Muscle layer of duodenum (tissue), 2 donors: ENCODE results near the gene PDCL2.
"Not testable (repeated sequence)": the region's sequence is repeated elsewhere in the genome, so short reads cannot be mapped to it uniquely, and the experiment has no call there.

ENCODE experiments used
- H3K27ac ChIP-seq: one replicate; pipeline ENCODE4 v1.7.0; 2013; ENCODE audit warnings: mild to moderate bottlenecking, low read length
- H3K27me3 ChIP-seq: one replicate; pipeline ENCODE4 v1.7.0; 2013; ENCODE audit warnings: low read depth, mild to moderate bottlenecking, control low read depth, low read length
- H3K36me3 ChIP-seq, 2 donors: one replicate each; pipeline ENCODE4 v1.7.0; 2013; ENCODE audit warnings: low read length in 2 of 2, control low read depth in 1 of 2, mild to moderate bottlenecking in 1 of 2; ENCODE audit not compliant: insufficient read depth in 2 of 2, control insufficient read depth in 1 of 2
- H3K4me1 ChIP-seq, 2 donors: one replicate each; pipeline ENCODE4 v1.7.0; 2013; ENCODE audit warnings: low read length in 2 of 2, mild to moderate bottlenecking in 2 of 2, control low read depth in 1 of 2, moderate library complexity in 1 of 2; ENCODE audit not compliant: insufficient read depth in 2 of 2, control insufficient read depth in 1 of 2
- H3K4me3 ChIP-seq, 2 donors: one replicate each; pipeline ENCODE4 v1.7.0; 2013; ENCODE audit warnings: low read length in 2 of 2, low read depth in 1 of 2, mild to moderate bottlenecking in 1 of 2
- H3K9me3 ChIP-seq, 2 donors: one replicate each; pipeline ENCODE4 v1.7.0; 2013; ENCODE audit warnings: low read length in 2 of 2, control low read depth in 1 of 2, mild to moderate bottlenecking in 1 of 2; ENCODE audit not compliant: control insufficient read depth in 1 of 2
- donor health status: healthy.

PDCL2 gene

GRCh38 chr4:55582773-55583172 is 9.3 kb downstream of the PDCL2 start:
- H3K36me3 ChIP-seq, H3K4me1 ChIP-seq, H3K27me3 ChIP-seq, H3K4me3 ChIP-seq, H3K9me3 ChIP-seq, H3K27ac ChIP-seq: not testable (repeated sequence)

GRCh38 chr4:55578341-55579010 is 13.6 kb downstream of the PDCL2 start:
- H3K9me3 ChIP-seq: peaks cover 0 to 16% of the 10 kb centered on the region in 2 donors

GRCh38 chr4:55575513-55575912 is 16.5 kb downstream of the PDCL2 start:
- no peak overlapping the region for H3K27ac ChIP-seq
- no peaks in the 10 kb centered on the region for H3K4me1 ChIP-seq
- peaks cover 0 to 14% of the 10 kb centered on the region in 2 donors for H3K9me3 ChIP-seq

More at GRCh38 chr4:55578341-55579010, 13.6 kb downstream of the PDCL2 start:
- no peaks in the 10 kb centered on the region for H3K27me3 ChIP-seq
- H3K36me3 ChIP-seq: no peaks in the 10 kb centered on the region
- no peak overlapping the region for H3K27ac ChIP-seq
- H3K4me1 ChIP-seq: no peaks in the 10 kb centered on the region
- H3K4me3 ChIP-seq: no peak overlapping the region

GRCh38 chr4:55574252-55574651 is 17.8 kb downstream of the PDCL2 start:
- Histone ChIP-seq H3K4me1 (no peaks in the 10 kb centered on the region), H3K27ac (no peak overlapping the region), H3K27me3 (no peaks in the 10 kb centered on the region), H3K4me3 (no peak overlapping the region), H3K36me3 (no peaks in the 10 kb centered on the region), H3K9me3 (peaks cover 0 to 14% of the 10 kb centered on the region in 2 donors)

More at GRCh38 chr4:55575513-55575912, 16.5 kb downstream of the PDCL2 start:
- Histone ChIP-seq H3K36me3 (no peaks in the 10 kb centered on the region), H3K4me3 (no peak overlapping the region), H3K27me3 (no peaks in the 10 kb centered on the region)

DNA sequence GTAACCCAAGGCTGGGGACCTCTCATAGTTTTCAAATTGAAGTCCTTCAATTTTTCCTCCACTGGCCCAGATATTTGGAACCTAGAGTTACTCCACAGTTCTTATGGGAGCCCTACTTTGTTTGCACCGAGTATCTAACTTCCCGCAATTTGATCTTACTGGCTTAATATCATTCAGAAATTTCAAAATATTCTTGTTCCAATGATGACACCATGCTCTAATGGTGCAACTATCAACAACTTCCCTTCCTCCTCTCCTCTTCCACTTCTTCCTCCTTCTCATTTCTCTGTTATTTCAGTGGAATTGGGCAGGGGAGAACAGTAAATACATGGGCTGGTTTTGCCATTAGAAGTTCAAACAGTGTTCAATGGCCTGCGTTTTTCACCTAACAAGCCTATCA is 20.2 kb downstream of the PDCL2 start:
- Histone ChIP-seq H3K27me3 (no peaks in the 10 kb centered on the region), H3K4me3 (no peak overlapping the region), H3K4me1 (no peaks in the 10 kb centered on the region), H3K9me3 (peaks cover 0 to 9% of the 10 kb centered on the region in 2 donors), H3K27ac (no peak overlapping the region), H3K36me3 (no peaks in the 10 kb centered on the region)

GRCh38 chr4:55568905-55569504 is 23.0 kb downstream of the PDCL2 start:
- Histone ChIP-seq H3K4me1 (no peaks in the 10 kb centered on the region), H3K36me3 (no peaks in the 10 kb centered on the region), H3K27ac (no peak overlapping the region), H3K9me3 (no peaks in the 10 kb centered on the region), H3K4me3 (no peak overlapping the region), H3K27me3 (no peaks in the 10 kb centered on the region)

GRCh38 chr4:55561889-55562288 is 30.2 kb downstream of the PDCL2 start:
- no peaks in the 10 kb centered on the region for H3K9me3 ChIP-seq
- H3K27ac ChIP-seq: no peak overlapping the region
- no peaks in the 10 kb centered on the region for H3K4me1 ChIP-seq
- no peaks in the 10 kb centered on the region for H3K36me3 ChIP-seq
- no peaks in the 10 kb centered on the region for H3K27me3 ChIP-seq
- no peak overlapping the region for H3K4me3 ChIP-seq

DNA sequence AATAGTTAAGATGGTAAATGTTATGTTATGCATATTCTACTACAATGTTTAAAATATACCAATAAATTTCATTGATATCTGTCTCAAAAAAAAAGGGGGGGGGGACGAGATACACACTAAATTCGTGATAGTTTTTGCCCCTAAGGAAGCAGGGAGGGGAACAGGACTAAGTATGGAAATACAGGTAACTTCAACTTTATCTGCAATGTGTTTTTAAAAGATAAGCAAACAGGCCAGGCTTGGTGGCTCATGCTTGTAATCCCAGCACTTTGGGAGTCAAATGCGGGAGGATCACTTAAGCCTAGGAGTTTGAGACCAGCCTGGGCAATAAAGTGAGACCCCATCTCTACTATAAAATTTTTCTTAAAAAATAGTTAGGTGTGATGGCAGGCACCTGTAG is 31.9 kb downstream of the PDCL2 start:
- no peaks in the 10 kb centered on the region for H3K4me1 ChIP-seq
- no peaks in the 10 kb centered on the region for H3K36me3 ChIP-seq
- H3K4me3 ChIP-seq: no peak overlapping the region
- H3K9me3 ChIP-seq: no peaks in the 10 kb centered on the region
- H3K27ac ChIP-seq: no peak overlapping the region
- H3K27me3 ChIP-seq: no peaks in the 10 kb centered on the region

DNA sequence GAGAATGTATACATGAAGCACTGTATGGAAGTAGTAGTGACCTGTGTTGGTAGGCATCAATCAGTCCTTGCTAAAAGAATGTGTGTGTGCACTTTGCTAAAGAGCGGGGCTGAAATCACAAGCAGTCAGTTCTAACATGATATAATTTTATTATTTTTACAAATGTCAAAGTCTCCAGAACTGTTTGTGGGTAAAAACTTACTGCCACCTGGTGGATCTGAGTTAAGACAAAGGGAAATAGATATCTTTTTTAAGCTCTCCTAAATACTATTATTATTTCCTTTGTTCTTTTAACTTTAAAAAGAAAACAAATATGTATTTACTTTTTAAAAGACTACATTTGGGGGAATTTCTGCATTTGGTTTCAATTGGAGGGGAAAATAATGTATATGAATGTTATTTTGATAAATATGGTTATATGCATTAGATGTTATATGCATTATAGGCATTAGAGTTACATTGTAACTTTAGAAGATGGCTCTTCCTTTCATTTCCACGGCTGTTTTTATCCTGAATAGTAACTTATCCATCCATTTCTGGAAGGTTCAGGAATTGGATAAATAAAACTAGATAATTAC is 37.5 kb downstream of the PDCL2 start:
- Histone ChIP-seq H3K4me1 (peaks cover 0 to 8% of the 10 kb centered on the region in 2 donors), H3K27ac (no peak overlapping the region), H3K36me3 (no peaks in the 10 kb centered on the region), H3K4me3 (no peak overlapping the region), H3K9me3 (no peaks in the 10 kb centered on the region), H3K27me3 (no peaks in the 10 kb centered on the region)

DNA sequence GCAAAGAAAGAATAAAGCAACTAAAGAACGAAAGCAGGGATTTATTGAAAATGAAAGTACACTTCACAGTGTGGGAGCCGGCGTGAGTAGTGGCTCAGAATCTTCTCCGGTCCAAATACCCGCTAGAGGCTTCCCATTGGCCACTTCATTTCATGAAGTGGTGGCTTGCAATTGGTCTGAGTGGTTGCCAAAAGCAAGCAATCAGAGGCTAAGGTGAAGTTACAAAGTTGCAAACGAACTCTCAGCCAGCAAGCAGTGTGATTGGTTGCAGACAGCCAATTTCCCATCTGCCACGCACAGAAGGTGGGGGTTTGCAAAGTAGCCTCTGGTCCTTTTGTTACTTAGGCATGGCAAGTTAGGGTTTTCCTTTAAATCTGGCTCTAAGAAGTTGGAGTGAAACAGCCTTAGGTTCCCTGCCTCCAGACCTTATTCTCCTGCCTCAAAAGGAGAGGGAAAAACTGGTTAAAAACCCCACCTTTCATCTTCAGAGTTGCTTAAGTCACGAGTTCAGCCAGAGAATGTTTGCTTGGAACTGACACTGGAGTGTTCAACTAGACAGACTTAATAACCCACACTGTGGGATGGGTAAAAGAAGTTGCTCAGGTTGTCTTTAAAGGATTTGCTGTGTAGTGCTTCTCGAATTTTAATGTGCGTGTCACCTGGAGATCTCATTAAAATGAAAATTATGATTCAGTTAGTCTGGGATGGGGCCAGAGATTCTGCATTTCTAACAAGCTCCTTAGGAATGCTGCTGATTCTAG is 38.4 kb downstream of the PDCL2 start:
- Histone ChIP-seq H3K27ac (peak overlapping the region; percentile 33), H3K27me3 (no peaks in the 10 kb centered on the region), H3K36me3 (no peaks in the 10 kb centered on the region), H3K4me3 (peak overlapping the region; percentile 13 to 57), H3K4me1 (peaks cover 0 to 8% of the 10 kb centered on the region in 2 donors), H3K9me3 (no peaks in the 10 kb centered on the region)

DNA sequence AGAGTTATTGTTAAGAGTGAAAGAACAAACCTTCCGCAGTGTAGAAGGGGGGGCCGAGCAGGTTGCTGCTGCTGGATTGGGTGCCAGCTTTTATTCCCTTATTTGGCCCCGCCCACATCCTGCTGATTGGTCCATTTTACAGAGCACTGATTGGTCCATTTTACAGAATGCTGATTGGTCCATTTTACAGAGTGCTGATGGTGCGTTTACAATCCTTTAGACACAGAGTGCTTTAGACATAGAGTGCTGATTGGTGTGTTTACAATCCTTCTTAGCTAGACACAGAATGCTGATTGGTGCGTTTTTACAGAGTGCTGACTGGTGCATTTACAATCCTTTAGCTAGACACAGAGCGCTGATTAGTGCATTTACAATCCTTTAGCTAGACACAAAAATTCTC is 40.1 kb downstream of the PDCL2 start:
- not testable (repeated sequence) for H3K27me3 ChIP-seq, H3K4me3 ChIP-seq, H3K9me3 ChIP-seq, H3K27ac ChIP-seq, H3K36me3 ChIP-seq
- H3K4me1 ChIP-seq: peaks cover 0 to 14% of the 10 kb centered on the region in 2 donors
